Stimulated activated CD4-positive, alpha-beta T cell treated with anti-CD3 and anti-CD28 coated beads, Interleukin-15, amount 100 ng/mL, for 48 hours (primary cell): ENCODE data around the gene TOP1.
"Not testable (repeated sequence)": the region's sequence is repeated elsewhere in the genome, so short reads cannot be mapped to it uniquely, and the experiment has no call there.

Experiments used
- DNase-seq, 2 donors: peaks; one replicate each; pipeline ENCODE4 v3.0.0-alpha.2; 2020; ENCODE audit warnings: low read depth in 2 of 2

The TOP1 gene

DNA sequence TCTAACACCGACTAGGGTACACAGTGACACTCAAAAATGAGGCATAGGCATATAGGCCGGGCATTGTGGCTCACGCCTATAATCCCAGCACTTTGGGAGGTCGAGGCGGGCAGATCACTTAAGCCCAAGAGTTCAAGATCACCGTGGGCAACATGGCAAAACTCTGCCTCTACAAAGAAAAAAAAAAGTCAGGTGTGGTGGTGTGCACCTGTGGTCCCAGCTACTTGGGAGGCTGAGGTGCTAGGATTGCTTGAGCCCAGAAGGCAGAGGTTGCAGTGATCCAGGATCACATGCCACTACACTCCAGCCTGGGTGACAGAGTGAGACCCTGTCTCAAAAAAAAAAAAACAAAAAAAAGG is 24.7 kb upstream of the TOP1 start:
- DNase-seq, result not testable (repeated sequence)

DNA sequence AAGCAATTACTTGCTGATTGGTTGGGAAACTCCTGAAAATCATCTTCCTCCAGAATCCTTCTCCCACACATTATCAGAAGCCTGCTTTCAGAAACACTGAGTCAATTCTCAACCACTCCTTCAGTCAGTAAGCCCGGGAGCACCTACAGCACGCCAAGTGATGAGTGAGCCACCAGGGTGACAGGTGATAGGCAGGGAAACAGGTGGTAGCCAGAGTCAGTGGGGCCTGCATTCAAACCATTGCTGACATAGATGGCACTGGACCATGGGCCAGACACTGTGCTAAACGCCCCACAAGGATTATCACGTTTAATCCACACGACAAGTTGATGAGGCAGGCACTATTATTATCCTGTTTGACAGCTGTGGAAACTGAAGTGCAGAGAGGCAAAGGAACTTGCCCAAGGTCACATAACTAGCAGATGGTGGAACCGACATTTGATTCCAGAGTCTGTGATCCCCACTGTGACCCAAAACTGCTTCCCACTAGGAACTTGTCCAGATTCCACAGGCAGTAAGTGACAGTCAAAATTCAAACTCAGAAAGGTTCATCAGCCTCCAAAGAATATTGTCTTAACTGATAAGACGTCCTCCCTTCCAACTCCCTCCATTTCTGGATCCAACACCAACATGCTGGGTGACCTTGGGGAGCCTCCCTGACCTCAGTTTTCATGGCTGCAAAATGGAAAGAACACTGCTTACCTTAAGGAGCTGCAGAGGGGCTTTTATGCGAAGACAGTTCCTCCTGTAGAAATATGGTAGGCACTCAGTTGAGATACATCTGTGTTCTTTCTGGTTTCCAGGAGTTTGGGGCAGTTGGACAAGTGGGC is 23.9 kb upstream of the TOP1 start:
- peak in 1 of 2 donors; percentile 9 for DNase-seq

DNA sequence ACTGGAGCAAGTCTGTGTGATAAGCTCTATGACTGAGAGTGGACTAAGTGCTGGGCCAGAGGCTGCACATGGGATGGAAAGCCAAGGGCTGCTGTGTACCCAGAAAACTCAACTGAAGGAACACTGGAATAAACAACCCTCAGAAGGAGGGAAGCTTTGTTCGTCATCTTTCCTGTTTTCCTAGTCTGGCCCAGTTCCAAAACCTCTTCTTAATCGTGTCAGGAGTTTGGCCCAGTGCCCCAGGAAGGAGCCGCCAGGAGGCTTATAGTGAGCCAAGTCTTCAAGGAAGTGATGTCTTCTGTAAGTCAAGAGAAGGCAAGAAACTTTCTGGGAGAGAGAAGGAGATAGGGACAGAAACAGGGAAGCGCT is 23.3 kb upstream of the TOP1 start:
- no peak for DNase-seq

DNA sequence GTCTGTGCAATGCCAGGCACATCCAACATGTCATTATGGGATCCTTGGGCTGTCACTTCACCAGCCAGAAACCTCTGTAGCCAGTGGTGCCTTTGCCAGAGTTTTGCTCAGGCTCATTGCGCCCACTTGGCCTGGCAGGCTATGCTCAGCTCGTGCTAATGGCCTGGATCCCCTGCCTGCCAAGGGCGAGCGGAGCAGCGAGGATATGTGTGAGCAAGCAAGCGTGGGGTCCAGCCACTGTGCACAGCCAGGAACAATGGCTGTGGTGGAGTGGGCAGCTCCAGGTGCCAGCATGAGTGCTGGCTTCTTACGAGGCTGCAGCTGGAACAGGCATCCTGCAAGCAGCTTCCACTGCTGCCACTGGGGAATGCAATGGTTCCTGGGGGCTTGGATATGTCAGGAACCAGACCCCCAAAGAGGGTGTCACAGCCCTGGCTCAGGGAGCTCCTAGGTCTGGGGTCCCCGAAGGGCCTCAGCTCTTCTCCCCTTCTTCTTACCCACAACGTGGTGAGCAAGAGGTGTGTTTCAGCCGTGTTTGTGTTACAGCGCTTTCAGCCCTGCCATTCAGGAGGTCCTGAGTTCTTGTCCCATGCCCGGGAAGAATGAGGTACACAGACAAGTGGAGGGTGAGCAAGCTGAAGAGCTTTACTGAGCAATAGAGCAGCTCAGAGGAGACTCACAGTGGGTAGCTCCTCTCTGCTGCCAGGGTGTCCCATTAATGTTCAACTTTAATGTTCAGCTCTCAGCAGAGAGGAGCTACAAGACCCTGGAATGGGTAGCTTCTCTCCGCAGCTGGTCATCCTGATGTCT is 22.3 kb upstream of the TOP1 start:
- DNase-seq, result no peak

DNA sequence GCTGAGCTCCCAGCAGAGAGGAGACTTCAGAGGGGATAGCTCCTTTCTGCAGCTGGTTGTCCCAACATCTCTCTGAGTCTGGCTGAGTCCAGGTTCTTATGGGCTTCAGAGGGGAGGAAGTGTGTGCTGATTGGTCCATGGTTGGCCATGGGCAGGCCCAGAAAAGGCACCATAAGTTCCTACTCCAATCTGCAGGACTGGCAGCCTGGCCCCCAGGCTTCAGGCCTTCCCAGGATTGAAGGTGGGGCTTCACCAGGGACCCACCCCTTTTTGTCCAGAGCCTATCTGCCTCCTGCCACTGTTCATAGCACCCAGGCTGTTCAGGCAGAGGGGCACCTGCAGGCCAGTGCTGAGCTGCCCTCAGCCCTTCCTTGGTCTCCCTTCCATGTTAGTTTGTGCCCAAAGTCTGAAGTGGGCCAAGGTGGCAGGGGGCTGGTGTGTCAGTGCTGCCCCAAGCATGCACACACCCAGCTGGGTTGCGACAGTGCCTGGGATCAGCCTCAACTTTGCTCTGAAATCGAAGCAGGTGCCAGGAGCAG is 21.6 kb upstream of the TOP1 start:
- DNase-seq, result no peak

DNA sequence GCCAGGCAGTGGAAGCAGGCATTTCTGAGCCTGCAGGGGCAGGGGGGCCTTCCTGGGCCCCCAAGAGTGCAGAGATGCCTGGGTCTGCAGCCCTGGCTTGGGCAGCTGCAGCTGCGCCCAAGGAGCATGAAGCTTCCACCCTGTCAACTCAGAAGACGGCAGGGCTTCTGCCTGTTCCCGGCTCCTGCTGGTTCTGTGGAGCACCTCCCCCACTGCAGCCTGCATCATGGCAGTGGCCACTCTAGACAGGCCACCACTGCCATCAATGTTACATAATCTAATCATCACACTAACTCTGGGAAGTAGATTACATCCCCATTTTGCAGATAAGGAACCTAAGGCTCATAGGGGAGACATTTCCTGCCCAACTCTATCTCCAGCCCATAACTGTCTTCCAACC is 21.1 kb upstream of the TOP1 start:
- DNase-seq, result no peak

DNA sequence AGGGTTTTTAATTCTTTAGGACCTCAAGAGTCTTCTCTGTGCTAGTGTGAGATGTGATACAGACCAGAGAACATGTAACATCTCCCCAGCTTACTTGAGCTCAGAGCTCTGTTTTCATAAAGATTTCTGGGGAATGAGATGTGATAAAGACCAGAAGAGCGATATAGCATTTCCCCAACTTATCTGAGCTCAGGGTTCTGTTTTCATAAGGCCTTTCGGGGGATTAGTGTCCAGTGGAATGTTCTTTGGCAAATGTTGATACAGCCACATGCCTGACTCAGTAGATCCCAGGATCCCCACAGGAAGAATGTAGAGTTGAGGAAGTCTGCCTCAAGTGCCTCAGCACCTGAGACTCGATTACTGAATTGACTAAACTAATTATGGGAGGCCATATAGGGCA is 18.7 kb upstream of the TOP1 start:
- no peak for DNase-seq

DNA sequence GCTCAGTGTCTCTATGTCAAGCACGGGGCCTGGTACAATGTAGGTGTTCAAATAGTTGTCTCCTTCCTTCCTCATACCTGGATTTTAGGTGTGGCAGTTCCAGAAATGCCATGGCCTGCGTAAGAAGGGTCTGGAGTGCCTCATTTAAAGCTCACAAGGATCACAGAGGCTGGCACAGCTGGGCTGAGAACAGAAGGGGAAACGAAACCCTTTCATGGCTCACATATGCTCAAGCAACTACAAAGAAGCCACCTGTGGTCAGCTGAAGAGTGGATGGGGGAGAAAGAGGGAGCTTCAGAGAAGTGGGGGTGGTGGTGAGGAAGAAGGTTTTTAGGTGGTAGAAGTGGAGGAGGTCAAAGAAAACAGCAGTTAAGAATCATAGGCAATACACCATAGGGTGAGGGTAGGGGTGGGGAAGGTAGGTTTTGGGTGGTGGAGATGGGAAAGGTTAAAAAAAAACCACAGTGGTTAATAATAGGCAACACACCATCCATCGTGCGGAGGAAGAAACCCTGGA is 17.0 kb upstream of the TOP1 start:
- DNase-seq, result no peak

DNA sequence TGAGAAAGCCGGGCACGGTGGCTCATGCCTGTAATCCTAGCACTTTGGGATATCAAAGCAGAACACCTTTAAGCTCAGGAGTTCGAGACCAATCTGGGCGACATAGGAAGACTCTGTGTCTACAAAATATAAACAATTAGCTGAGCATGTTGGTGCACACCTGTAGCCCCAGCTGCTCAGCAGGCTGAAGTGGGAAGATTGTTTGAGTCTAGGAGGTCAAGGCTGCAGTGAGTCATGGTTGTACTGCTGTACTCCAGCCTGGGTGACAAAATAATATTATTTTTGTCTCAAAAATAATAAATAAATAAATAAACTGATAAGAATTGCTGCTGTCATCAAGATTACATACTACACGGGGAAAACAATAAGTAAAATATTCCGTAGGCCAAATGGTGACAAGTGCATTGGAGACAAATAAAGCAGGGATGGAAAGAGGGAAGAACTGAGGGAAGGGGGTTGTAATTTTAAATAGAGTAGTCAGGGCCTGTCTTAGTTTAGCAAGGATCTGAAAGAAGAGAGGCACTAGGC is 14.0 kb upstream of the TOP1 start:
- DNase-seq, result no peak

DNA sequence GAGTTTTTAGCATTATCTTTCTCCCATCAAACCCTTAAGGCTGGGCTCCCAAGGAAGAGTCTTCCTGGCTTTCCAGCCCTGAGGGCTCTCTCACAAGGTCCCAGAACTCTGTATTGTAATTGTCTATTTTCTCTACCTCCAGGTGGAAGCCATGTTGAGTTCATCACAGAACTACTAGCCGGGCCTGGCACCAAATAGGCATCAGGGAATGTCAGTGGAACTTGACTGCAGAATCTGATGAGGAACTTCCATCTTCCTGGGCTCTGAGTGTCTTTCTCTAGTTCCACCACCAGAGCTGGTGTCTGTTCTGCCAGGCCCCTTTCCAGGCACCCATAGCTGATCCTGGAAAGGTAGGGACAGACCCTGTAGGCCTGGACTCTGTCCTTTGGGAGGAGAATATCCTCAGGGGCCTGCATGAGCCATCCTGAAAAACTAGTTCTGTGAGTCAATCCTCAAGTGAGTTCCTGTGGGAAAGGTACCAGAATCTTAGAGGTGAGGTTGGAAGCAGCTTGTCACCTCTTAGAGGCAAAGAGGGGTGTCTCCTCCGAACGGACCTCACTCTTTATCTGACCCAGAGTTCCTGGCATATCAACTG is 11.1 kb upstream of the TOP1 start:
- no peak for DNase-seq

DNA sequence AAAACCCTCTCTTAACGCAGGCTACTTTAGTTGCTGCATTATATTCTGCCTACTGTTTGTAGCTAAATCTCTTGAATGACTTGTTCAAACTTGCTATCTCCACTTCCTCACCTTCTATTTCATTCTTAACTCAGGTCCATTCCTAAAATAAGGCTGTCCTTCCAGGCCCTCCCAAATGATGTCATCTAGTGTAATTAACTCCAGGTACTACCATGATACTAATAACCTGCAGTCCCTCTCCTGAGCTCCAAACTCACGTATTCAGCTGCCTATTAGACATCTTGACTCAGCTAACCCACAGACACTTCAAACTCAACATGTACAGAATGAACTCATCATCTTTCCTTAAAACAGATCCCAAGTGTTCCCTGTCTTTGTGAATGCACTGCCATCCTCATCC is 10.5 kb upstream of the TOP1 start:
- DNase-seq, result no peak

DNA sequence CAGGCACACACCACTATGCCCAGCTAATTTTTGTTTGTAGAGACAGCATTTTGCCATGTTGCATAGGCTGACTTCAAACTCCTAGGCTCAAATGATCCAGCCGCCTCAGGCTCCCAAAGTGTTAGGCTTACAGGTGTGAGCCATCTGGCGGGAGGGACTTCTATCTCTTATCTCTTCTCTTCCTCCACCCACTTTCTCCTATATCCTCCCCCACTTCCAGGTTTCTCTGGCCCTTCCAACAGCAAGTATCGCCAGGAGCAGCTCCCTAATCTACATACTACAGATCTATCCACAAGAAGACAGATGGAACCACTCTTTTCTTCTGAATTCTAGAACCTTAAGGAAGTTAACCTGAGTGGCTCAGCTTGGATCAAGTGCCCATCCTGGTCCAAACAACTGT is 5.1 kb upstream of the TOP1 start:
- no peak for DNase-seq

DNA sequence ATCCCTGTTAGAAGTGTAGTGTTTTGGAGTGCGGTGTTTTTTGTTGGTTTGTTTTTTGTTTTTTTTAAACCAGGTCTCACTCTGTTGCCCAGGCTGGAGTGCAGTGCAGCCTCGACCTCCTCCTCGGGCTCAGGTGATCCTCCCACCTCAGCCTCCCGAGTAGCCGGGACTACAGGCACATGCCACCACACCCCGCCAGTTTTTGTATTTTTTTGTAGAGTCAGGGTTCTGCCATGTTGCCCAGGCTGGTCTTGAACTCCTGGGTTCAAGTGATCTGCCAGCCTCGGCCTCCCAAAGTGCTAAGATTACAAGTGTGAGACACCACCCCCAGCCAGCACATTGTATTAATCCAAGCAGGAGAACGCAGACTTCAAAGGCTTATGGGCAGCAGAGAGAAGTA is 1.3 kb upstream of the TOP1 start:
- DNase-seq, result no peak

DNA sequence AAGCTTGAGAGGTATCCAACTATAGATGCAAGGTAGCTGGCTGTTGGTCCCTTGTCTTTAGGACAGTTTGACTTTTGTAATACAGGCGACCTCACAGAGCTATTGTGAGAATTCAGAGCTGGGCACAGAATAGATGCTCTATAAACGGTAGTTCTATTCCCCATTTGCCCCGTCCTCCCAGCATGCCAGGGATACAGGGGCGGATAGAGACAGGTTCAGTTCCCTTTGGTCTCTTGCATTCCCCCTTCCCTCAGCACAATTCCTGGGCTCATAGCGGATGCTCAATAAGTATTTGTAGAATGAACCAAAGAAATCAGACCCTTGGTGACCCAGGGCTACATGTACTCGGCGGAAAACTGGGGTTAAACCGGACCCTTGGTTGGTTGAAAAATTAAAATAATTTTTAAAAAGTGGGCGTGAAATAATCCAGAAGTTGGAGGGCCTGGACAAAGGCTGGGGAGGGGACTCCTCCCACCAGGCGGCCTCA is 707 bp upstream of the TOP1 start:
- no peak for DNase-seq

DNA sequence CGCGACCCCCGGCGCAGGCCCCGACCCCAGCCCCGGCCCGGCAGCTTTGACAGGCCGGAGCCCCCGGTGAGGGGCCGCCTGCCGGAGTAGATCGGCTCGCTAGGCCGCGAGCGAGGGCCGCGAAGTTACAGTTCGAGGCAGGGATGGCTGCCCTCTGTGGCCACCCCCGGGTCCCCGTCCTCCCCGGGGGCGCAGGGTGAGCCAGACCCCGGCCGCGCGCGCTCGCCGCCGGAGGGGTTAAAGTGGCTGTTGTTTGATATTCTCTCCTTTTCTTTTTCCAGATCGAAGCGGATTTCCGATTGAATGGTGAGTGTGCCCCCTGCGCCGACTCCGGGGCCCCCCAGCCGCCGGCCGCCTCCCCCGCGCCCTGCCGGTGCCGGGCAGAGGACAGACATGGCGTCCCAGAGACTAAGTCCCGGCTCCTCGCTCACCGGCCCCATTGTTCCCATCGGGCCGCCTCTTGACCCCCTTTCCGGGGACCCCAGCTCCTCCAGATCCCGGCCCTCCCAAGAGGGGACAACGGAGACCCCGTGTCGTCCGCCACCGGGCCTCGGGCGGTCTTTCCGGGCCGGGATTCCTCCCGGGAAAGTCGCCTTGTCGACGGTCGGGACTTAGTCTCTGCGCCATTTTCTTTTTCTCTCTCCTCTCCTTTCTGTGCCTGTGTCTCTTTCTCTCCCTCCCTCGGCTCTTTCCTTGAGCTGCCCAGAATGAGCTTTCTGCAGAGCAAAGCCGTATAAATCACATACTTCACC is 704 bp downstream of the TOP1 start:
- DNase-seq, result no peak

DNA sequence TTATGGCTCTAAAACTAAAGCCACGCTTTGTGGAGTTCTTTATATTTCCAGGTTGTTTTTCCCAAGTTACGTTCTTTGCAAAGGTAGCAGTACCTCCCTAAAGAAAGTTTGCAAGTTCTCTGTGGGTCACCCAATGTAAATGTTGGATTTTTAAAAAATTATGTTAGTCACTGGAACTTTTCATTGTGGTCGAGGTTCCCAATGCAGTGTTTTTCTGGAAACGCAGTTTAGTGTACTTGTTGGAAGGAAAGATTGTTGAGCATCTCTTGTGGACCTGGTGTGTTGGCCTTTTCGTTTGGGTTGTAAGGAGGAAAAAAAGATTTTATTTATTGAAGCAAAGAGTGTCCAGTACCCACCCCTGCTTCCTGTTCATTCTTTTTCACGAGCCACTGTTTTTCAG is 1.4 kb downstream of the TOP1 start:
- no peak for DNase-seq

DNA sequence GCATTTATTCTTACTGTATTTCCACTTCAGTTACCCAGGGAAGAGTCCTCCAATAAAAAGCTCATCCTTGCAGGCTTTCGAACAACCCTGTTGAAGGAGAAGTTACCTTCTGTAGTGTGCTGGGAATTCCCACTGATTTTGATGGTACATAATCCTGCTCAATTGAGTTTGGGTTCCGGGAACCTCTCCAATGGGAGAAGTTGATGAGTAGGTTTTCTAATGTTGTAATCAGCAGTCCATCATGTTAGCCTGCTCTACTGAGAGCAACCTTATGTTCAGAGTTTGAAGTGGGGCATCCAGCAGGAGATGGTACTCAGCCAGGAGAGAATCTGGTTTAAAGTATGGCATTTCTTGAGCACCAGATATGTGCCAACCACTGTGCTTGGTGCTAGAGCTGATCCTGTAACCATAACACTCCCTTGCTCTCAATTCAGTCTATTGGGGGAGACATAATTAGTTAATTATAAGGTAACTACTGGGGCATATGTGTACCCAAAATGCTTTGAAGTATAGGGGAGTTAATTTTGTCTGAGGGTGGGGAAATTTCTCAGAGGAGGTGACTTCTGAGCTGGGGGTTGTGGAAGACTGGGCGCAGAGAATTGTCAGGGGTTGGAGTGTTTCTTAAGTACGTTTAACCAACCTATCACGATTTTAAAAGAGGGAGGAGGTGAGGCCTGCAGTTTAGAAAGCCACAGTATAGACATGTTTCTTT is 2.1 kb downstream of the TOP1 start:
- DNase-seq, result no peak

DNA sequence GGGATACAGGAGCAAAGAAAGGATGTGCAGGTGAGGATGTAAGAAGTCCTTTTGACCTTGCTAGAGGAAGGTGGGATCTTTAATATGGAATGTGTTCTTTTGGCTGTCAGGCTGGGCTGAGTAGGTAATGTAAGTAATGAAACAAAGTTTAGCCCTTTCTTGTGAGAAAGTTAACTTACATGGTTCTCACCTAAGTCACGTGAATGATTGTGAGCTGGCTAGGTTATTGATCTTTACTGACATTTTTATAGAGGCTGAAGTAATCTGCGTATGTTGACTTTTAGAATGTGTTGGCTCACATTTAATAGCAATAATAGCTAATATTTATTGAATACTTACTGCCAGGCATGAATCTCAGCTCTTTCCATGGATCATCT is 2.6 kb downstream of the TOP1 start:
- DNase-seq, result no peak

DNA sequence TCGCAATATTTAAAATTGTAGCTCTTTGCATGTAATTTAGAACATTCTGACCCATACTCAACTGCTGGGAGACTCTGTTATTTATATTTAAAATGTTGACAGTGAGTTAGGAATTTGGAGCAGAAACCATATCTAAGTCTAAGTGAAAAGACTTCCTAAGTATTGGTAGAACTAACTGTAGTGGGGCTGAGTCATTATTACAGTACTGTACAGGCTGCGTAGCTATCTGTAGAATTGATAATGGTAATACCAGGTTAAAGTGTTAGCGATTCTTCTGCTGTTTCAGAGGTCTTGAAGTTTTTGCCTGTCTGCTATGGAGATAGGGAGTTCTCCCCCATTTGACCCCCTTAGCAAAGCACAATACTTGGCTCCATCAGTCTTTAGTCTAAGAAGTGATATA is 3.6 kb downstream of the TOP1 start:
- DNase-seq, result no peak

DNA sequence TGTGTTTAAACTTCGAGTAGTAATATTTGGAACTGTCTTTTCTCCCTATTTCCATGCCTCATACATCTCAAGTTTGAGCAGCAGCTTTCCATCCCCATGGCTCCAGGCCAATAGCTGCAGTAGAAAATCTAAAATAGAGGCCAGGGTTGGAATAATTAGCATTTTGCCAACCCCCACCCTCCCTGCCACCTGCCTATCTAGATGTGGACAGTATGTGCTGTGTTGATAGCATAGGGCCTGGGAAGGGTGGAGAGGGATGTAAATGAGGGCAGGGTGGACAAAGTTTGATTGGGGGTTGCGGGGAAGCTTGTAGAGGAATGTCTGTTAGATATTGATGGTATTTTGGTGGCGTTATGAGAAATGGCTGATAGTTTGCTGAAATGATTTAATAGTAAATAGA is 5.6 kb downstream of the TOP1 start:
- no peak for DNase-seq

DNA sequence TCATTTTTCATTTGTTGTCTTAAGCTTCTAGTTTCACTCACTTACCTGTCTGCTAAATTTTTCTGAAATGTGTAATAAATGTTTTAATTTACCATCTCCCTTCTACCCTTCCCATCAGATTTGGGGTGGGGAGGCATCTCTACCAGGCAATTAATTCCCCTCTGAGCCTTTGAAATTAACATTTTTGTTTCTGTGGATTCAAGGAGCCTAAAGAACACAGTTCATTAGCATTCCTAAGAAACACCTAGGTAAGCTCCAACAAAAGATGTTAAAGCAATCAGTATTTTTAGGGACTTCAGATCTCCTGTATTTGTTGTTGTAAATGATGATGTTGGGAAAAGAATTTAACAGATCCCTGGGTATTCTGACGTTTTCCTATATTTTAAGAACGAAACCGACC is 6.6 kb downstream of the TOP1 start:
- DNase-seq, result no peak
